Stimulated activated CD4-positive, alpha-beta T cell treated with anti-CD3 and anti-CD28 coated beads, Interleukin-12 subunit alpha, Interleukin-12 subunit beta, amount 100 ng/mL, for 24 hours (primary cell): ENCODE measurements around the gene ODAD4.

ENCODE experiments used
- DNase-seq, 2 experiments: peaks; one replicate each; pipeline ENCODE4 v3.0.0-alpha.2; 2020; ENCODE audit warnings: low read depth in 2 of 2

Gene ODAD4

GRCh38 chr17:41939693-41940090, 9.3 kb downstream of the ODAD4 start:
- DNase-seq: no peak

GRCh38 chr17:41941168-41941567, 10.8 kb downstream of the ODAD4 start:
- DNase-seq: no peak

- DNase-seq: no peak
These were observed 12.4 kb downstream of the ODAD4 start for GRCh38 chr17:41942626-41943373.

- DNase-seq: no peak
These were observed 13.1 kb downstream of the ODAD4 start for GRCh38 chr17:41943492-41943891.

- no peak for DNase-seq
These were observed 14.5 kb downstream of the ODAD4 start for GRCh38 chr17:41944943-41945342.

GRCh38 chr17:41948762-41949460, 18.5 kb downstream of the ODAD4 start:
- no peak for DNase-seq

GRCh38 chr17:41956522-41956921, 26.1 kb downstream of the ODAD4 start:
- no peak for DNase-seq

- DNase-seq: no peak
These were observed 26.8 kb downstream of the ODAD4 start for GRCh38 chr17:41957031-41957868.

GRCh38 chr17:41957869-41958439, 27.5 kb downstream of the ODAD4 start:
- DNase-seq: no peak

GRCh38 chr17:41959030-41959335, 28.6 kb downstream of the ODAD4 start:
- no peak for DNase-seq

- DNase-seq: no peak
These were observed 29.1 kb downstream of the ODAD4 start for GRCh38 chr17:41959336-41960095.

GRCh38 chr17:41962111-41962510, 31.7 kb downstream of the ODAD4 start:
- no peak for DNase-seq

- peak; percentile 47 to 66 for DNase-seq
These were observed 32.5 kb downstream of the ODAD4 start for GRCh38 chr17:41962768-41963434.

- peak; percentile 60 to 74 for DNase-seq
These were observed 35.5 kb downstream of the ODAD4 start for GRCh38 chr17:41965694-41966462.

GRCh38 chr17:41966463-41967140, 36.2 kb downstream of the ODAD4 start, which contains the start of gene CNP:
TSS of gene CNP (plus strand) at chr17:41966795. CDS start at chr17:41966885, 90 bp downstream.
- DNase-seq: peak; percentile 78 to 85

GRCh38 chr17:41967141-41967920, 36.9 kb downstream of the ODAD4 start:
- no peak for DNase-seq

- no peak for DNase-seq
These were observed 37.6 kb downstream of the ODAD4 start for GRCh38 chr17:41967921-41968578.

- DNase-seq: no peak
These were observed 38.3 kb downstream of the ODAD4 start for GRCh38 chr17:41968676-41969075.
